Hematopoietic multipotent progenitor cell (in vitro differentiated cells): ENCODE results near the gene MED27. TPM values are rescaled to one million over a fixed set of nuclear protein-coding genes. Genes with fewer than 3 reads are reported as not detected.

Experiments used
- DNase-seq, 3 donors: peaks; one replicate each; pipeline ENCODE4 v3.0.0-alpha.2; 2011 to 2015; ENCODE audit warnings: low read depth in 2 of 3, low spot score in 2 of 3
- total RNA-seq: library from RNA; depleted of rRNA; stranded (reverse); fragments of >200 nt; gene quantifications from one replicate; pipeline ENCODE4 v1.2.3, GENCODE V29; 2012

The MED27 gene
- total RNA-seq, 1 donor, result 21.3 TPM

DNA sequence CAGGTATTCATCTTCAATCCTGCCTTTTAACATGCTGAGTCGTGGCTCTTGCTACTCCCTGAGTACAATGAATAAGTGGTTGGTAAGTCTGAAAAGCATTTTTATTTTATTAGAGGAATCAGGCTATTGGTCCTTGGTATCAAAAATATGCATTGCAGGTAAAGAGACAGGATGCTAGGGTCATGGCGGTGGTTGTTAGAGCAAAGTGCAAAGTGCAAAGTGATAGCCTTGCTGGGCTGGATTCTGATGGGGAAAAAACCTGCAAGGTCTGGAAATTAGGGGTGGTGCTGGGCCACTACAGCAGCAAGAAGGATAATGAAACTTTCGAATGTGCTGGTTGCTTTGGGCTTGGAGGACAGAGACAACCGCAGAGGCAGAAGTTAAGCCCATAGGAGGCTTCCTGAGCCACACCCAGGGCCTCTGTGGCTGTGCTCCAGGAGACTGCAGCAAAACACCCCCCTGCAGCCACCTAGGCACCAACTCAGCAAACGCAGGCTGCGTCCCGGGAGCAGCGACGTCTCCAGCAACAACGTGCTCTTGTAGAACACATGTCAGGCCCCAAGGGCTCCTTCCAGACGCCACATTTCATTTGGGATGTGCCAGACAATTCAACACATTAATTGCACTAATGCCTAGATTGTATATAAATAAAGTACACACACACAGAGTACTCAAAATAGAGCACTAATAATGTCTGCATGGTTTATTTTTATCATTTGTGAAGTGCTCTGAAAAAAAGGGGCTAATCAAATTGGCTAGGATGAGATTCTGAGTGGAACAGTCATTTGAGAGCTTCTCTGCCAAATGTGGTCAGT, 190.0 kb downstream of the MED27 start:
- DNase-seq, result no peak

DNA sequence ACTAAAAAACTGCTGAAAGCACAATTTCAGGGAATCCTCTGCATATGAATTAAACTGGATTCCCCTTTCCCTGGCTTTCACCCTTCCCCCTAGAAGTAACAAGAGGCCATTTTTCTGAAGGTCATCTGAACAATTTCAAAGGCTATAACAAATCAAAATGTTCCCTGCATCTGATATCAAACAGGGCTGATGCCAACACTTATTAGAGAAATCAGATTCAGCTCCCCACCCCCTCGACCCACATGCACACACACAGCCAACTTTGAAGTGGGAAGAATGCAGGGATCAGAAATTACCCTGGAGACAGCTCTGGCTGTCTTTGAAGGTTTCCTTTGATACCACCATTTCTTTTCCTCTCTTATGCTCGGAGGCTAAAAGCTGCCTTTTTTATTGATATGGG, 190.7 kb downstream of the MED27 start:
- DNase-seq, result no peak

DNA sequence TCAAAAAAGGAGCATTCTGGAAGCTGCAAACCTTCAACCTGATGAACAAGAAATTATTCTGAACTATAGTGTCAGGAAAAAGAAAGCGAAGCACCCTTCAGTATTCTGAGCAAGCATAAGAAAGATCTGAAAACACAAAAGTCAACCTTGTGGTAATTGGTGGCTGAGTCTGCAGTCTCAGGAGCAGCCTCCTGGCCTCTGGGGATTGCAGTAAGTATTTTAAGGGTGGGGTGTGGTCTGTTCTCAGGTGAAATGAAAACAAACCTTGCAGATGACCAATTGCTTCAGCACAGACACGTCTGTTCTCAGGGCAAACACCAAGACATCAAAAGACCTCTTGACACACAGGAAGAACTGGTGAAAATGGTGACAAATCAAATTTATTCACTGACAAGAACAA, 192.0 kb downstream of the MED27 start:
- no peak for DNase-seq

DNA sequence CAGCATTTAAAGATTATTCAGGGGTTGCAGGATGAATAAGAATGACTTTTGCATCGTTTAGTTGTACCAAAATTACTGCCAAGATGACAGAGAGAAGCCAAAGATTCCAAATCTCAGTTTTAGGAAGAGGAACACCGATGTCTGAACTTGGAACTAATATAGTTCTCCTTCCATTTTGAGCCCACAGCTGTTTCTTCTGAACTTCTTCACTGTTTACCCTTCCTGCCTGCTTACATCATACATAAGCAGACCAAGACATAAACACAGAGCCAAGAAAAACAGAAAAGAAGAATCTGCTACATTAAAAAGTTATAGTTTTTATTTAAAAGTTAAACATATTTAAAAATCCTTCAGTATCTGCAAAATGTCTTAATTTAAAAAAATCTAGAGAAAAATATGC, 192.8 kb downstream of the MED27 start:
- DNase-seq, result no peak

DNA sequence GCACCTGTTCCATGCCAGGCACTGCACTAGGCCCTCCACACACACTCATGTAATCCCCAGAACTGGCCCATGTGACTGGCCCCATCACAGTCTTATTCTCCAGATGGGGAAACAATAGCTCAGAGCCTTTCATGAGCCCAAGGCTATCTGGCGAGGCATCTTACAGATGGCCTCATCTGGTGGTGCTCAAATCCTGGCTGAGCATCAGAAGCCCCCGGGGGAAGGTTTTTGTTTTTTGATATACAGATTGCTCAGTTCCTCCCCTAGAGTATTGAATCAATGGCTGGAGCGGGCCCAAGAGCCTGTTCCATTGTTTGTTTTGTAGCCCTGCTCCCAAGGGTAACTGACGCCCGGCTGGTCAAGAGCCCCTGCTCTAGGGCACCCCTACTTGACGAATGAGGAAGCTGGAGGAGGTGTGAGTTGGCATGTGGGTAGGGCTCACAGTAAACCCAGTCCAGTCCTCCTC, 194.5 kb downstream of the MED27 start:
- DNase-seq, result no peak

DNA sequence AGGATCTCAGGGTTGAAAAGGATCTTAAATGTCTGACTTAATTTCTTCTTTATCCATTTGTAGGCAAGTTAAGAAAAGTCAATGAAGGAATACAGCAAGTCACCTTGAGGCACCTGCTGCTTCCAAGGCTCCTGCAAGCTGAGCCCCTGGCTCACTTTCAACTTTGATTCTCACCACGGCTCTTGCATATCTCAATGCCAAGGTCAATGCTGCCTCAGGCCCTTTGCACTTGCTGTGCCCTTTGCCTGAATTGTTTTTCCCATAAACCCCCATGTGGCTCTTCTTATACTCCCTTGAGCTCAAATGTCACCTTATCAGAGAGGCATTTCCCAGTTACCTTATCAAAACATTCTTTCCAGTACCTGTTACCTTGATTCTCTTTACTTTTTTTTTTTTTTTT, 195.4 kb downstream of the MED27 start:
- no peak for DNase-seq

DNA sequence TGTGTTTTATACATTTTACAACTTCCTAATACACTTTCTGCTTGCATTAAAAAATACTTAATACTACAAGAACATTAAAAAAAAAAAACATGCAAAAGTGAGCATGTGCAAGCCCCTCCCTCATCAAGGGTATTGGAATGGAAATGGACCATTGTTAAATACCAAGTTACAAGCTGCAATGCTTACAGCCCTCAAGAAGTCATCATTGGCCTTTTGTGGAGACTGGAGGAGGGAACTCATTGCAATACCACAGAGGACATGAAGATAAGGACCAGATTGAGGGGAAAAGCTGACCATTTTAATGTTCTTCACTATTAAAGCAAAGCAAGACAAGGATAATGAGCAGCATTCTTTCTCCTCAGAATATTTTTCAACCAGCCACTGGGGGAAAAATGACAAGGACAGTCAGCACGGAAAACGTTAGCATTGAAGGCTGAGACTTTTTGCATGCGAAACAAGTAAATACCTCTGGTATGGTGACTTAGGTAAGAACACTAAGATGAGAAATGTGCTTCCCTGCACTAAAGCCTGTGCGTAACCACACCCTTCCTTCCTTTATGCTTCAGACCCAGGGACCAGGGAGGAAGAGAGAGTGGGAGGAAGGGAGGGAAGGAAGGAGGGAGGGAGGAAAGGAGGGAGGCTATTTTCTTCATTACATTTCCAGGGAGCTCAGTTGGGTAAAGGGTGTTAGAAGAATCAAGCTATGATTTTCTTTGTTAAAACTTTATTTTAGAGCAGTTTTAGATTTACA, 198.7 kb downstream of the MED27 start:
- DNase-seq, result no peak

DNA sequence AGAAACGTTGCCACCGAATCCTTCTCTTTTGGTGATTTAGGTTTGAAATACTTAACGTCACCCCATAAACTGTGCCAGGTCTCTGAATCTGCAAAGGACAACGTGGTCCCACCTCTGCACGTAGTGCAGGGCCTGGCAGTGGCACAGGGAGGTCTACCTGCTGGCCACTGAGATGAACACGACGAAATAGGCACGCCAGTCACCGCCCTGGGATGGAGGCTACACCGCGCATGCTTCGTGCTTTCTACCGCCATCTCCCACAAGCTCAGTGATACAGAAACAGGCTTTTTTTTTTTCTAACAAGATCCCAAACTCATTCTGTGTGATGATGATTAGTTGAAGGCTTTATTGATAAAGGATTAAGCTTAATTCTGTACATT, 199.8 kb downstream of the MED27 start:
- no peak for DNase-seq

DNA sequence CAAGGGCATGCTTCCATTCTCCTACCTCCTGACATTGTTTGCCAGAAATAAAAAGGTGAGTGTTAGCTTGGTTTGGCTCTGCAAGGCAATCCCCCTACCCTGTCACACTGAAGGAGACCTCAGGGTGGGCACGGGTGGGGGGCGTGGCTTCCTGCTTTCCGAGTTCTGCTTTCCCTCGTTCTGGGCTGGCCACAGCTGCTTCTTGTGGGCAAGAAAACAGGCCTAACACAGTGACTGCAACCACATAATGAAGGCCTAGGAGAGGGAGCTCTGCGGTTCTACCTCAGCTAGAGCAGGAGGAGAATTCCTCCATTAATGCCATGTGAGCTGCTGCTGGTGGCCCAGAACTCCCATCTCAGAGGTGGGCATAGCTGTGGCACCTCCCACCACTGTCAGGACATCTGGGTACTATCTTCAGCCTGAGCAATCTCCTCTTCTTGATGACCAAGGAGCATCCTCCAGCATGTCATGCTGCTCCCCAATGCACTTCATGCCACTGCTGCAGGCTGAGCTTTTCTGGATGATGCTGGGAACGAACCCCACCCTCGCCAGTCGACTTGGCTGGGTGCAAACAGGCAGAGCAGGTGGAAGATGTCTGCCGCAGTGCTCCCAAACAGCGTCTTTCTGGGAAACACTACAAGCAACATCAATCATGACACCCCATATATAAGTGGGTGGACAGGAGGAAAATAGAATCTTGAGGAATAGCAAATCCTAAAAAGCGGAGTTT, 200.3 kb downstream of the MED27 start:
- peak in 2 of 3 donors; percentile 28 to 65 for DNase-seq

DNA sequence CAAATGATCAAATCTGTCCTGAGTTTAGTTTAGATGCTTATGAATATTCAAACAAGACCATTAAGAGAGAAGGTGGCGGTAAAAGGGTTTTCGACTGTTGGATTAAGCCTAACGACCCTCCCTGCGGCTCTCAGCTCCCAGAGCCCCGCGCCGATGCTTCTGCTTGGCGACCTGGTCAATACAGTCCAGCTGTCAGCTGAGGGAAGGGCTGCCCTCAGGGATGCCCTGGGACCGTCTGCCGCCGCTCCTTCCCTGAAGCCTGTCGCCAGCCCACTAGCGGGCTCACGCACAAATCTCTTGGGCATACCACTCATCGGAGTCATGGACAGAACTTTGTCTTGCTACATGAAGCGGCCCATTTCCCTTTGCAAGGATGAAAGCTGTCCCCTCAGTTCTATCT, 203.2 kb downstream of the MED27 start:
- DNase-seq, result no peak

DNA sequence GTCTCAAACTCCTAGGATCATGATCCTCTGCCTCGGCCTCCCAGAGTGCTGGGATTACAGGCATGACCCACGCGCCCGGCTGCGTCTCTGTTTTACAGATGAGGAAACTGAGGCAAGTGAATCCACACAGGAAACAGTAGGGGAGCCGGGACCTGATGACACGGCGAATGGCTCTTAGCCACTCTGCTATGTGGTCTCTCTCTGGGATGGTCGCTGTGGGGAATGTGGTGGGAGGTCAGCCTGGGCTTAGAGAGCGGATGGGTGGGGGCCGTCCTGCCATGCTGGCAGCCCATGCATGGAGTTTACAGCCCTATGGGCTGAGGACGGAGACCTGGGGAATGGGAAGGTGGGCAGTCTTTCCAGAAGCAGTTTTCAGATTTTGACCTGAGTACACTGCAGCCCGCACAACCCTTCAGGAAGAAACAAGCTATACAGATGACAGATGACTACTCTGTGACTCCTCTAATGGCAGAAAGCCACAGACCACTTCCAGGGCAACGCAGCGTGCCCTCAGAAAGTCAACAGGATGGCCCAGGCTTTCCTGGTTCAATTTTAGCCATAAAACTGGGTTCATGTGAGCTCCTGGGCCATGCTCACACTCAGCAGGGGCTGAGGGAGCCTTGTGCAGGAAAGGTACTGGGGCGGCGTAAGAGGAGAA, 203.7 kb downstream of the MED27 start:
- DNase-seq, result peak in 2 of 3 donors; percentile 14 to 36

DNA sequence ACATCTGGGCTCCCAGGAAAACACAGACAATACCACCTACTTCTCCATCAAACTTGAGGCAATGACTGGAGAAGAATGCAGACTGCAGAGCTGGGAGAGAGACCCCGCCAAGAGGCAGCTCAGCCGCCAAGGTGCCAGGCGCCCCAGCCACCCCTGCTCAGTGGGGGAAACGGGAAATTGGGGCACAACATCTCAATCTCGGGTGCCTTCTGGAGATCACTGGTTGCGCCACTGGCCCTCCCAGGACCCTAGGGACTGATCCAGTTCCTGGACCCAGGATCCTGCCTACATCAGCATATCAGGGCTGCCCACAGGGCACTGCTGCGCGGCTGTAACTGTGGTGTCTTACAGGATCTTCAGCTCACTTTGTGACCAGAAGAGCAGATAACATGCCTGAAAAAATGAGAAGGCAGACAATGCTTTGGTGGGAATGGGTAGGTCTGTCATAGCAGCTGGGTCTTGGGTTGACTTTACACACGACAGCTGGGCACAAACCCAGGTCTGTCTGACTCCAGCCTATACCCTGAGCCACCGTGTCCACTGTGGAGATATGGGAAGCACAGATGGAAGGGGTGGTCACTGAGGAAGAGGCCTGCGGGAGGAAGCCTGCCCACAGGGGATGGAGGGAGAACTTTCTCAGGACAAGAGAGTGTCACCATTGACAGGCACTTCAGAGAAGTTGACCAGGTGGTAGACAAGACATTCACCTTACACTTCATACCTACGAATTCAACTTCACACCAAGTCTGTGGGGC, 204.6 kb downstream of the MED27 start:
- no peak for DNase-seq

DNA sequence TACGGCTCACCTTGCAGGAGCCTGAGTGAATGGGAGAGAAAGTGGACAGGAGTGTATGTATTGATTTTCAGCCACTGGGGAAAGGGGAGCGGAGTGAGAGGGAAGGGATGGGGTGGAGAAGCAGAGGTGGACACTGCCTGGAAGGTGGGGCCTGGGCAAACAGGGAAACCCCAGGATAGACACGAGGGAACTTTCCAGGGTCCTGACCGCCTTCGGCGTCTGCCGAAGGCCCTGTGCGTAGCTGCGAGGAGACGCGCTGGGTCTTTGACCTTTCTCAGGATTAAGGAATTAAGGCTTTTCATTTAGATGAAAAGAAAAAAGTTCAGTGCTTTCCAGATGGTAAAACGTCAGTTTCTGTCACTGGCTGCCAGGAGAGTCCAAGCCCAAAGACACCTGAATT, 205.2 kb downstream of the MED27 start:
- no peak for DNase-seq

DNA sequence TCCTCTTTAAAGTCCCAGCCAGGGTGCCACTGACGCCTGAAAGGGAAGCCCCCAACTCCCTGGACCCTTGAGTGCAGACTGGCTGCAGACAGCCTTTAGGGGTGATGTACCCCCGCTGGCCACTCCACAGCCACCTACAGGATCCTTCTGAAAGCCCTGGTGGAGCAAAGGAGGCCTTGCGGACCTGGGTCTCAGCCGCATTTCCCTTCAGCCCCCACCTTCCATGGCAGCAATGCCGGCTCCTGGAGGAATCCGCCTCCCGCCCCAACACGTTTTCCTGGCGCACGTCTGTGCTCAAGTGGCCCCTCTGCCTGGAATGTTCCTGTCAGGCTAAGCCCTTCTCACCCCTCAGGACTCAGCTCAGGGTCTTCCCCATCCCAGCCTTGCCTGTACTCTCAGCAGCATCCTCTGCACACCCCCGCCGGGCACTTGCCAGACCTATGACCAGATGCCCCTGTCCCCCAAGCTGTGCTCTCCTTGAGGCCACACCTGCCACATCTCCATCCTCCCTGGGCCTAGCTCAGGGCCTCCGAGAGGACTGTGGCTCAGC, 205.7 kb downstream of the MED27 start:
- no peak for DNase-seq

DNA sequence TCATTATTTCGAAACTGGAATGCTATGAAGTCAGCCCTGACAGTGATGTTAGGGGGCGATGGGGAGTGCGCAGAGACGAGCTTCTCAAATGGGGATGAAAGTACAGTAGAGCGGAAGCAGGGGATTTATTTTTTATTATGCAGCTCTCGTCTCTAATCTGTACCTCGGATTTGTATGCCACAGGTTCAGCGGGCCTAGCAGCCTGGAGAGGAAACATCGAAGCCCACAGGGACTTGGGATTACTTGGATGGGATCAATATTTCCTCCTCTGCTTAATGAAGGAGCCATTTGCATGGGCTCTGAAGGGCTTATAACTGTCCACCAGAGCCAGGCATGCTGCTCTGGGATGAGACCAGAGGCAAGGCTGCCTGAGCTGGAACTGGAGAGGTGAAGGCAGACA, 206.3 kb downstream of the MED27 start:
- DNase-seq, result no peak

DNA sequence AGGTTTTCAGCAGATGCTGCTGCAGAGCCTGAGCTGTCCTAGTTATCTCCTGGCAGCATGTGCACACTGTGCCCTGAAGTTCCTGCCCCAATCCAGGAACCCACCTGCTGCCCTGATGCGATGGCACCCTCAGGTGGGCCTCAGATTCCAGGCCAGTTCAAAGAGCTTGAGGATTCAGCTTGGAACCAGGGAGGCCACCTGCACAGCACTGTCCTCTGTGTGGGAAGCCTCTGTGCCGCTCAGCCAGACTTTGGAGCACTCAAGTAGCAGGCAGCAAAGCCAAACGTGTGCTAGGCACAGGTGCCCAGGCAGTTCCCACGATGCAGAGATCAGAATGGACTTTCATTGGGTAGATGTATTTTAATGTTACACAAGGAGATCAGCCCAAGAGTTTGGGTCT, 207.0 kb downstream of the MED27 start:
- no peak for DNase-seq

DNA sequence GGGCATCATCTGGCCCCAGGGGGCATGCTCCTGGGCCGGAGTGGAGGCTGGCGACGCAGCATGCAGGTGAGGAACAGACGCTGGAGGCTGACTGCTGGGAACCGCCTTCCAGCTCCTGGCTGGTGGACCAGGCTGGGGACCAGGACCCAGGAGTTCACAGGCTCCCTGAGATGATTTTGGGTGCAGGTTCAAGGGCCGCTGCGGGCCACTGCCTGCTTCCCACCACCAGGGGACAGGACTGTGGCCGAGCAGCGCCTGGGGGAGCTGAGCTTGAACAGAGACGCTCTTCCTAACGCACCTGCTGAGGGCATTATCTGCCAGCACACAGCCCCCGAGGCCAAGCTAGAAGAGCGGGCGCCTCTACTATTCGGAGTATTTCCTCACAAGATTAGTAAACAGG, 207.7 kb downstream of the MED27 start:
- no peak for DNase-seq

DNA sequence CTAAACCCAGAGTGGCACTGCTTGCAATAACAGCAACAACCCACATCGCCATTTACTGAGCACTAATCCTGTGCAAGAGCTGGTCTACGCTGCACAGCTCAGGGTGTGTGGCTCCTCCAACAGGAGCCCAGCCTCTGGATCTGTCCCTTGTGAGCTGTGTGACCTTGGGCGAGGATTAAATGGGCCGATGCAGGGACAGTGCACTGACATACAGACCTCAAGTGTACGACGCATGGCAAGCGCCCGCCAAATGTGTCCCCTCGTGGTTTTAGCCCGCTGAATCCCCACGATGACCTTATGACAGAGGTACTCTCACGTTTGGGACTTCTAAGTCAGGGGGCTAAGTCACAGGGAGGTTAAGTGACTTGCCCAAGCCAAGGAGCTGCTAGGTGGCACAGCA, 209.5 kb downstream of the MED27 start:
- DNase-seq, result no peak

DNA sequence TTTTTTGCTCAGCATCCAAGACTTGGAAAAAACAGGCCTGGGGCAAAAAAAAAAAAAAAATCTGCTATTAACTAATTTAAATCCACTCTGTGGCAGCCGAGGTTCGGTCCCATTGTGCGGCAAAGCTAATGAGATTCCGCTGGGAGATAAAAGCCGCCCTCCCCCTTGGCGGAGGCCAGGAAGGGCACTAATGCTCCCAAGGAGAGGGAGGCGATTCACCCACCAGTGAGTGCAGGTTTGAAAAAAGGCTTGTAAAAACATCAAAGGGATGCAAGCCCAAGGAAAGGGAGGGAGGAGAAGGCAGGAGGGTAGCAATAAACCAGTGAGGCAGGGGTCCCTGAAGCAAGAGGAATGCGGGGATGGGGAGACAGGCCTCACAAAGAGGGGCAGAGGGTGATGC, 210.3 kb downstream of the MED27 start:
- DNase-seq, result no peak

DNA sequence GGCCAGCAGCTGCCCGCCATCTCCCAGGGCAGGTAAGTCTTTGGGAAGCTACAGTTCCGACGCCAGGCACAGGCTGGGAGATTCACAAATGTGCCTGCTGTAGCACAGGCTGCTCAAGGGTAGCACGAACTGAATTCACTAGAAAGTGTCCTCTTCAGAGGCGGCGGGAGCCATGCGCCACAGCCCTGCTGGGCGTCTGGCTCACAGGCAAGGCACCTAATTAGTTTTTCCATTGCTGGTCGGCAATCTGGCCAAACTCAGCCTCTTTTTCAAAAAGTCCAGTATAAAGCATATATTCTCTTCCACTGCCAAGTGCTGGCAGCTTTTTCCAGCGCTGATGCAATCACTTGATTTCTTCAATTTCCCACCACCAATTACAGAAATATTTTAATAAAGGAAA, 210.9 kb downstream of the MED27 start:
- no peak for DNase-seq
